Neural cell (in vitro differentiated cells): ENCODE results near the gene MAGI1. TPM values are rescaled to one million over a fixed set of nuclear protein-coding genes. Genes with fewer than 3 reads are reported as not detected.

Source experiments
- H2AFZ ChIP-seq: fragments of 200-600, 300-800 bp; sonication (generic), shearing (Covaris generic); 2 replicates; pipeline ENCODE4 v1.6.0; 2014; ENCODE audit warnings: low read depth, mild to moderate bottlenecking, antibody characterized with exemption, low read length, moderate library complexity
- H3F3A ChIP-seq: fragments of 200-600 bp; shearing (Covaris generic); 2 replicates; pipeline ENCODE4 v1.6.1; 2016; ENCODE audit warnings: mild to moderate bottlenecking, moderate library complexity, mixed read lengths, antibody characterized with exemption, low read length; ENCODE audit not compliant: insufficient read depth, poor library complexity, severe bottlenecking
- H3K27ac ChIP-seq: fragments of 200-600, 300-800 bp; sonication (generic), shearing (Covaris generic); 2 replicates; pipeline ENCODE4 v1.5.1; 2014; ENCODE audit warnings: mild to moderate bottlenecking, low read length, moderate library complexity
- H3K27me3 ChIP-seq: fragments of 300-800, 200-600 bp; sonication (generic), shearing (Covaris generic); 2 replicates; pipeline ENCODE4 v1.6.0; 2014; ENCODE audit warnings: mild to moderate bottlenecking, low read depth, low read length, moderate library complexity; ENCODE audit not compliant: insufficient read depth
- H3K36me3 ChIP-seq: fragments of 300-800, 200-600 bp; sonication (generic), shearing (Covaris generic); 2 replicates; pipeline ENCODE4 v1.5.1; 2014; ENCODE audit warnings: mild to moderate bottlenecking, antibody characterized with exemption, low read length, moderate library complexity; ENCODE audit not compliant: insufficient read depth
- H3K4me2 ChIP-seq: fragments of 300-800, 200-600 bp; sonication (generic), shearing (Covaris generic); 2 replicates; pipeline ENCODE4 v1.6.0; 2014; ENCODE audit warnings: mild to moderate bottlenecking, low read length
- H3K4me3 ChIP-seq: fragments of 300-800, 200-600 bp; sonication (generic), shearing (Covaris generic); 2 replicates; pipeline ENCODE4 v1.5.1; 2014; ENCODE audit warnings: mild to moderate bottlenecking, low read length, moderate library complexity
- H3K79me2 ChIP-seq: fragments of 200-600 bp; shearing (Covaris generic); replicated peaks from 2 replicates; pipeline ENCODE4 v1.6.0; 2014; ENCODE audit warnings: mild to moderate bottlenecking, low read length, moderate library complexity; ENCODE audit not compliant: insufficient read depth
- H3K9ac ChIP-seq: fragments of 300-800, 200-600 bp; sonication (generic), shearing (Covaris generic); 2 replicates; pipeline ENCODE4 v1.6.1; 2016; ENCODE audit warnings: mild to moderate bottlenecking, low read length, mixed read lengths
- H3K9me2 ChIP-seq: fragments of 200-600 bp; shearing (Covaris generic); 2 replicates; pipeline ENCODE4 v1.6.1; 2016; ENCODE audit warnings: mild to moderate bottlenecking, low read length, mixed read lengths; ENCODE audit not compliant: insufficient read depth
- H3K9me3 ChIP-seq: fragments of 200-600, 300-800 bp; sonication (generic), shearing (Covaris generic); 2 replicates; pipeline ENCODE4 v1.6.1; 2016; ENCODE audit warnings: mild to moderate bottlenecking, mixed run types, low read length, moderate library complexity, mixed read lengths
- H4K20me1 ChIP-seq: fragments of 200-600 bp; shearing (Covaris generic); 2 replicates; pipeline ENCODE4 v1.6.1; 2016; ENCODE audit warnings: mild to moderate bottlenecking, mixed run types; ENCODE audit not compliant: insufficient read depth
- EP300 ChIP-seq: fragments of 450-650 bp; conservative IDR thresholded peaks from 2 replicates; pipeline ENCODE4 v1.6.1; 2014; ENCODE audit warnings: antibody characterized with exemption, mild to moderate bottlenecking, moderate library complexity; ENCODE audit not compliant: poor library complexity, severe bottlenecking
- EZH2 ChIP-seq: fragments of 200-600, 300-800 bp; shearing (Covaris generic), sonication (generic); IDR thresholded peaks from 2 replicates; pipeline ENCODE4 v1.6.1; 2014; ENCODE audit warnings: antibody characterized with exemption, low read length, borderline replicate concordance, mild to moderate bottlenecking; ENCODE audit not compliant: insufficient read depth, poor library complexity, severe bottlenecking
- MXI1 ChIP-seq: fragments of 450-650 bp; conservative IDR thresholded peaks from 2 replicates; pipeline ENCODE4 v1.6.1; 2014; ENCODE audit warnings: antibody characterized with exemption, mild to moderate bottlenecking; ENCODE audit not compliant: poor library complexity, severe bottlenecking
- POLR2AphosphoS5 ChIP-seq: IDR thresholded peaks from 2 replicates; pipeline ENCODE4 v1.6.1; 2012
- RAD21 ChIP-seq: fragments of 450-650 bp; conservative IDR thresholded peaks from 2 replicates; pipeline ENCODE4 v1.6.1; 2014; ENCODE audit warnings: antibody characterized with exemption, mild to moderate bottlenecking, moderate library complexity
- REST ChIP-seq: IDR thresholded peaks from 2 replicates; pipeline ENCODE4 v1.6.1; 2012; ENCODE audit warnings: borderline replicate concordance
- SMC3 ChIP-seq: fragments of 450-650 bp; conservative IDR thresholded peaks from 2 replicates; pipeline ENCODE4 v1.6.1; 2014; ENCODE audit warnings: antibody characterized with exemption, mild to moderate bottlenecking, moderate library complexity; ENCODE audit not compliant: poor library complexity
- TAF1 ChIP-seq: IDR thresholded peaks from 2 replicates; pipeline ENCODE4 v1.6.1; 2012; ENCODE audit warnings: low read depth
- polyA plus RNA-seq: library from polyadenylated mRNA; depleted of rRNA; stranded (reverse); fragments of >200 nt; gene quantifications from 2 replicates; pipeline ENCODE4 v1.2.3, GENCODE V29; 2014
- TF ChIP-seq, protein P1 (sequence below): fragments of 450-650 bp; IDR thresholded peaks from 2 replicates; pipeline ENCODE4 v1.5.1; 2014; ENCODE audit warnings: antibody characterized with exemption, mild to moderate bottlenecking, moderate library complexity; ENCODE audit not compliant: poor library complexity, severe bottlenecking

The MAGI1 gene
- polyA plus RNA-seq, 1 donor from 2014 or later, result 44.7 TPM

DNA sequence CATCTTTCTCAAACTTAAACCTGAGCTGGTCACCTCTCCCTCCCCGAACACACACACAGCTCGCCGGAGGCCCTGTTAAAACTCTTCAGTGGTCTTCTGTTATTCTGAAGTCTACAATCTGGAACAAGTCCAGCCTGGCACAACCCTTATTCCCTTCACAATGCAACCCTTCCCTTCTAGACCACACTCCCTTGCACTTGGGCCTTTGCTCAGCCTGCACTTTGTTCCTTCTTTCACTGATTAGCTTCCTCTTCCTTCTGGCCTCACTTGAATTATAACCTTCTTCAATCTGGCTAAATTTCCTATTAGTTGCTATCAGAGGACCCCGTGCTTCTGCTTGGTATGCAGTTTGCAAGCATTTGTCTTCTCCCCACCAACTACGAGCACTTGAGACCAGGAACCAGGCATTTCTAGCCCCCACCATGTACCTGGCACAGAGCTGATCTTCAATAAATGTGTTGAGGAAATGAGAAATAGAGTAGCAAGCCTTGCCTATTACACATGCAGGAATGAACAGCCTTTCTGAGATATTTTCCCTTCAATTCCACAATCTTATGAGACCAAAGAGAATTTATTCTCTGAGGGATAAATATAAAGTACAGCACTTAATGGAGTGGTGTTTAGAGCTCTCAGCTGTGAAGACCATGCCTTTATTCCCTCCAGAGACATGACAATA is 687.8 kb downstream of the MAGI1 start:
- no peak overlapping the region for H3K4me2 ChIP-seq
- H3K36me3 ChIP-seq, result no peaks in the 10 kb centered on the region
- H3K9ac ChIP-seq, result no peak overlapping the region
- H3K9me2 ChIP-seq, result no peaks in the 10 kb centered on the region
- no peak overlapping the region for H2AFZ ChIP-seq
- no peaks in the 10 kb centered on the region for H3K79me2 ChIP-seq
- H3K27ac ChIP-seq, result no peak overlapping the region
- H3K4me3 ChIP-seq, result no peak overlapping the region
- H4K20me1 ChIP-seq, result no peaks in the 10 kb centered on the region
- H3K27me3 ChIP-seq, result no peaks in the 10 kb centered on the region
- H3K9me3 ChIP-seq, result no peaks in the 10 kb centered on the region
- no peaks in the 10 kb centered on the region for H3F3A ChIP-seq
- TF ChIP-seq SMC3 (no peak), REST (no peak), TAF1 (no peak), EZH2 (no peak), MXI1 (no peak), POLR2AphosphoS5 (no peak), RAD21 (no peak), EP300 (no peak)
- TF ChIP-seq, protein P1, sequence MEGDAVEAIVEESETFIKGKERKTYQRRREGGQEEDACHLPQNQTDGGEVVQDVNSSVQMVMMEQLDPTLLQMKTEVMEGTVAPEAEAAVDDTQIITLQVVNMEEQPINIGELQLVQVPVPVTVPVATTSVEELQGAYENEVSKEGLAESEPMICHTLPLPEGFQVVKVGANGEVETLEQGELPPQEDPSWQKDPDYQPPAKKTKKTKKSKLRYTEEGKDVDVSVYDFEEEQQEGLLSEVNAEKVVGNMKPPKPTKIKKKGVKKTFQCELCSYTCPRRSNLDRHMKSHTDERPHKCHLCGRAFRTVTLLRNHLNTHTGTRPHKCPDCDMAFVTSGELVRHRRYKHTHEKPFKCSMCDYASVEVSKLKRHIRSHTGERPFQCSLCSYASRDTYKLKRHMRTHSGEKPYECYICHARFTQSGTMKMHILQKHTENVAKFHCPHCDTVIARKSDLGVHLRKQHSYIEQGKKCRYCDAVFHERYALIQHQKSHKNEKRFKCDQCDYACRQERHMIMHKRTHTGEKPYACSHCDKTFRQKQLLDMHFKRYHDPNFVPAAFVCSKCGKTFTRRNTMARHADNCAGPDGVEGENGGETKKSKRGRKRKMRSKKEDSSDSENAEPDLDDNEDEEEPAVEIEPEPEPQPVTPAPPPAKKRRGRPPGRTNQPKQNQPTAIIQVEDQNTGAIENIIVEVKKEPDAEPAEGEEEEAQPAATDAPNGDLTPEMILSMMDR, result no peak

GRCh38 chr3:65348398-65348995 is 690.2 kb downstream of the MAGI1 start:
- H4K20me1 ChIP-seq, result no peaks in the 10 kb centered on the region

More at GRCh38 chr3:65348398-65348995, 690.2 kb downstream of the MAGI1 start:
- Histone ChIP-seq H2AFZ (no peak overlapping the region), H3F3A (no peaks in the 10 kb centered on the region), H3K36me3 (no peaks in the 10 kb centered on the region), H3K27me3 (no peaks in the 10 kb centered on the region), H3K9me2 (no peaks in the 10 kb centered on the region), H3K9ac (no peak overlapping the region), H3K4me3 (no peak overlapping the region), H3K4me2 (no peak overlapping the region), H3K9me3 (no peaks in the 10 kb centered on the region), H3K27ac (no peak overlapping the region), H3K79me2 (no peaks in the 10 kb centered on the region)
- TF ChIP-seq EP300 (no peak), SMC3 (no peak), POLR2AphosphoS5 (no peak), TAF1 (no peak), EZH2 (no peak), RAD21 (no peak), REST (no peak), MXI1 (no peak)
- TF ChIP-seq, protein P1, result no peak
